HEK293T (cell line): ENCODE data around the gene CXXC5.

Experiments used
- CTCF ChIA-PET: fragments of 350-600 bp; formaldehyde crosslinking; extraction: SDS; loops from one replicate; lab custom pipeline; 2021; ENCODE audit warnings: antibody characterized with exemption, inconsistent platforms; lab: Yijun Ruan, JAX
- POLR2A ChIA-PET: fragments of 350-600 bp; formaldehyde crosslinking; extraction: SDS; loops from one replicate; lab custom pipeline; 2020; ENCODE audit warnings: antibody characterized with exemption, inconsistent platforms; lab: Yijun Ruan, JAX
- DNase-seq: peaks from one replicate; pipeline ENCODE4 v3.0.0; 2012; ENCODE audit warnings: mixed read lengths; ENCODE audit errors: extremely low spot score
- ARNT ChIP-seq: fragments of 450-650 bp; IDR thresholded peaks from 2 replicates; pipeline ENCODE4 v1.6.1; 2017; ENCODE audit warnings: mild to moderate bottlenecking
- BHLHE40 ChIP-seq: fragments of 450-650 bp; IDR thresholded peaks from 2 replicates; pipeline ENCODE4 v1.6.1; 2016; ENCODE audit warnings: mild to moderate bottlenecking, moderate library complexity, borderline replicate concordance
- CTBP1 ChIP-seq: fragments of 450-650 bp; IDR thresholded peaks from 2 replicates; pipeline ENCODE4 v1.6.1; 2016; ENCODE audit warnings: borderline replicate concordance
- ELF4 ChIP-seq: fragments of 450-650 bp; IDR thresholded peaks from 2 replicates; pipeline ENCODE4 v1.6.1; 2017; ENCODE audit warnings: antibody characterized with exemption
- FOXA1 ChIP-seq: fragments of 450-650 bp; IDR thresholded peaks from 2 replicates; pipeline ENCODE4 v1.6.1; 2016; ENCODE audit warnings: mild to moderate bottlenecking
- FOXK2 ChIP-seq: fragments of 450-650 bp; IDR thresholded peaks from 2 replicates; pipeline ENCODE4 v1.6.1; 2016; ENCODE audit warnings: mild to moderate bottlenecking
- FOXM1 ChIP-seq: fragments of 450-650 bp; IDR thresholded peaks from 2 replicates; pipeline ENCODE4 v1.6.1; 2017; ENCODE audit warnings: mild to moderate bottlenecking, borderline replicate concordance
- HDGF ChIP-seq: fragments of 450-650 bp; IDR thresholded peaks from 2 replicates; pipeline ENCODE4 v1.6.1; 2017; ENCODE audit warnings: antibody characterized with exemption, borderline replicate concordance
- L3MBTL2 ChIP-seq: fragments of 450-650 bp; conservative IDR thresholded peaks from 2 replicates; pipeline ENCODE4 v1.6.1; 2016; ENCODE audit warnings: mild to moderate bottlenecking
- LEF1 ChIP-seq: fragments of 450-650 bp; IDR thresholded peaks from 2 replicates; pipeline ENCODE4 v1.6.1; 2017; ENCODE audit warnings: mild to moderate bottlenecking, borderline replicate concordance
- NFRKB ChIP-seq: fragments of 450-650 bp; IDR thresholded peaks from 2 replicates; pipeline ENCODE4 v1.6.1; 2016; ENCODE audit warnings: mild to moderate bottlenecking, moderate library complexity
- PKNOX1 ChIP-seq: fragments of 450-650 bp; IDR thresholded peaks from 2 replicates; pipeline ENCODE4 v1.6.1; 2016
- SP1 ChIP-seq: fragments of 450-650 bp; IDR thresholded peaks from 2 replicates; pipeline ENCODE4 v1.6.1; 2017
- SUZ12 ChIP-seq: fragments of 450-650 bp; IDR thresholded peaks from 2 replicates; pipeline ENCODE4 v1.6.1; 2016; ENCODE audit warnings: mild to moderate bottlenecking
- TARDBP ChIP-seq: fragments of 450-650 bp; IDR thresholded peaks from 2 replicates; pipeline ENCODE4 v1.6.1; 2016
- ZNF384 ChIP-seq: fragments of 450-650 bp; IDR thresholded peaks from 2 replicates; pipeline ENCODE4 v1.6.1; 2016

Gene CXXC5

GRCh38 chr5:139645430-139645871, 2.7 kb upstream of the CXXC5 start:
- CTCF ChIA-PET, result interaction anchor here (1.3 to 2.5 kb wide), 3 partner anchors 11 to 130 kb away, joined by 4 to 11 read pairs (median 4); no protein-coding TSS in a partner anchor
- no peak for DNase-seq
- POLR2A ChIA-PET, result no interaction called here
- no peak for TF ChIP-seq ARNT
- no peak for TF ChIP-seq FOXA1
- no peak for TF ChIP-seq FOXM1
- TF ChIP-seq ELF4, result no peak
- TF ChIP-seq NFRKB, result no peak
- TF ChIP-seq SUZ12, result no peak
- no peak for TF ChIP-seq ZNF384
- TF ChIP-seq FOXK2, result no peak
- no peak for TF ChIP-seq LEF1
- TF ChIP-seq BHLHE40, result no peak
- TF ChIP-seq HDGF, result no peak

- CTCF ChIA-PET, result interaction anchor here (2.4 kb wide), 1 partner anchor 11 kb away, joined by 8 read pairs; no protein-coding TSS in a partner anchor
- DNase-seq, result no peak
- POLR2A ChIA-PET, result no interaction called here
- TF ChIP-seq TARDBP (no peak), L3MBTL2 (no peak), ARNT (no peak), BHLHE40 (no peak), HDGF (no peak), ZNF384 (no peak), FOXA1 (no peak), SP1 (no peak), NFRKB (no peak), SUZ12 (no peak), LEF1 (no peak), ELF4 (no peak), FOXM1 (no peak), CTBP1 (no peak)
Measured at GRCh38 chr5:139646111-139646510, 2.0 kb upstream of the CXXC5 start.

DNA sequence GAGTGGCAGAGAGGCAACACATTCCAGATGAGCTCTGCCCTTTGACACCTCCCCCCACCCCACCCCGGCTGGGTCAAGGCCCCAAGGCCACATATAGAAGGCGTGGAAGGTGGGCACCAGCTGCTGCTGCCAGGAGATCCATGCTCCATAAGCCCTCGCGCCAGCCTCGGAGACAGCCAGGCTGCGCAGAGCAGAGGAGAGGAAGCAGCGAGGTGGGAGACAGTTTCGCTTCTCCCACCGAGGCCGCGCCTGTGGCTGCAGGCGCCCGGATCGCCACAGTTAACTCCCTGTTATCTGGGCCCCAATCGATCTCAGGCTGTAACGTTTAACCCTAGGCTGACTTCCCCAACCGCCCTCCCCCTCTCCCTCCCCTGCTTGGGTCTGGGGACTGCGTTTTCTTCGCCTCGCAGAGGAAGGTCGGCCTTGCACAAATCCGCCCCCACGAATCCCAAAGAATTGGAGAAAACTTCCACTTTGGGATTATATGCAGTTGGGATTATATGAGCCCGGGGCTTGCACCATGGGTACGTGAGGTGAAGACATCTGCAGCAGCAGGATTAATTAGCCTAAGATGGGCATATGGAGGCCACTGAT, 1.1 kb upstream of the CXXC5 start:
- TF ChIP-seq BHLHE40 (no peak), SP1 (no peak), ELF4 (no peak)
- no peak for DNase-seq
- CTCF ChIA-PET, result interaction anchor here (1.4 to 2.4 kb wide), 3 partner anchors 12 to 119 kb away, joined by 3 to 15 read pairs (median 8); no protein-coding TSS in a partner anchor

DNA sequence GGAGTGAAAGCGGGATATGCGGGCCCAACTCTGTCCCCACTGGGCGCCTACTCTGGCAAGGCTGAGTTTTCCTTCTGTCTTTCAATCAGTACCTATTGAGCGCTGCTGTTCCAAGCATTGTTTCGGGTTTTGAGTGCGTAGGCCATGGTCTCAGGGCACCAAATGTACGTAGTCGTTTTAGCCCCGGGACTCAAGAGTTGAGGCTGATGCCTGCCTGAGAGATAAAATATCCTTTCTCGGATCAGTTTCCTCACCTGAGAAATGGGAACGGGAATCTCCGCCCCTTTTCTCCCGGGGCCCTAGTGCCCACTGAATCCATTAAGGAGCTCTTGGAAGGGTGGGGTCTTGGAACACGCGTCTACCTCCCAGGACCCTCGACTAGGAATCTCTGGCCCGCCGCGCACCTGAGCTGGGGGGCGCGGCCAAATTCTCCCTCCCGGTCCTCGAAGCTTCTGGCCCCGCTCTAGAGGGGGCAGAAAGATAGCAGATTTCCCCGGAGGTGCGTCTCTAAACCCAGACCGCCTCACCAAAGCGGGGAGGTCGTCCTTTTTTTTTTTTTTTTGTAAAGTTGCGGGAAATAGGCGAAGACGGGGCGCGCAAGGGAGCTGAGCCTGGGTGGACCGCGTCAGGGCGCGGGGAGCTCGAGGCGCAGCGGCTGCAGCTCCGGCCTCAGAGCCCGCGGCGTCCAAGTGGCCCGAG, 494 bp upstream of the CXXC5 start:
- no peak for DNase-seq
- TF ChIP-seq TARDBP (no peak), PKNOX1 (no peak)
- ChIA-PET POLR2A (interaction anchor here (0.8 to 2.2 kb wide), 5 partner anchors 10 to 128 kb away, joined by 3 to 15 read pairs (median 4); no protein-coding TSS in a partner anchor), CTCF (interaction anchor here (0.6 to 2.4 kb wide), 12 partner anchors 11 to 118 kb away, joined by 3 to 15 read pairs (median 3); no protein-coding TSS in a partner anchor)

More for the DNA sequence above, 1.1 kb upstream of the CXXC5 start:
- POLR2A ChIA-PET, result interaction anchor here (1.2 to 2.2 kb wide), 2 partner anchors 9 to 46 kb away, joined by 5 to 15 read pairs; no protein-coding TSS in a partner anchor

- DNase-seq, result peak; percentile 43
- ChIA-PET CTCF (interaction anchor here (0.9 to 1.6 kb wide), 2 partner anchors 16 to 62 kb away, joined by 3 to 8 read pairs; no protein-coding TSS in a partner anchor), POLR2A (interaction anchor here (0.6 kb wide), 1 partner anchor 12 kb away, joined by 3 read pairs; no protein-coding TSS in a partner anchor)
- TF ChIP-seq ARNT, result no peak
- TF ChIP-seq ELF4, result no peak
- TF ChIP-seq L3MBTL2, result no peak
- no peak for TF ChIP-seq NFRKB
- no peak for TF ChIP-seq FOXK2
- TF ChIP-seq ZNF384, result no peak
Measured at GRCh38 chr5:139649082-139649991, 1.2 kb downstream of the CXXC5 start.

DNA sequence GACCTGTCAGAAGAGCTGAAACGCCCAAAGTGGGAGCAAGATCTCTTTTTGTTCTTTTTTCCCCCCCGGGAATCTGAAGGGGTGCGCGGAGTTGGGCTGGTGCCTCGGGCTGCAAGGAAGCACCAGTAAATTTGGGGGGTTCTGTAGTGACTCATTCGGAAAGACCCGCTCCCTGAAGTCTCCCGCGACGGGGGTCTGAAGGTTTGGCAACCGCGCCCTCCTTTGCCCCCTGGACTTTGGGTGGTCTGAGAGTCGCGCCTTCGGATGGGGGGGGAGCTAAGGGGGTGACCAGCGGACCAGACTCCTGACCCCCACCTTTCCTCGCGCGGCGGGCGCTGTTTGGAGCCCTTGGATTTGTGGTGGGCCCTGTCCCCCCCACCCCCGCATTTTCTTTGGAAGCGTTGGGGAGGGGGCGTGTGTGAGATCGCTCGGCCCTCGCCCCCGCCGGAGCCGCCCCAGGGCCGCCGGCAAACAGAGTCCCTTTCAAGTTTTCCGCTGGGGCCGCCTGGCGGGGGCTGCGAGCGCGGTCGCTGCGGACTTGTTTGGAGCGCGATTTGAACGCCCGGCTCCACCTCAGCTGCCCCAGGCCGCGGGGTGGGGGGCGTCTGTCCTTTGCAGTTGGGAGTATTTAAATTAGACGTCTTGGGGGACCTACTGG, 2.0 kb downstream of the CXXC5 start:
- peak; percentile 59 for DNase-seq
- TF ChIP-seq NFRKB (no peak), ZNF384 (no peak)
- POLR2A ChIA-PET, result interaction anchor here (0.6 kb wide), 1 partner anchor 13 kb away, joined by 3 read pairs; no protein-coding TSS in a partner anchor
- CTCF ChIA-PET, result interaction anchor here (0.6 to 1.6 kb wide), 6 partner anchors 14 to 173 kb away, joined by 3 to 8 read pairs (median 4); no protein-coding TSS in a partner anchor

- TF ChIP-seq CTBP1 (no peak), FOXA1 (no peak), L3MBTL2 (no peak), TARDBP (no peak), LEF1 (no peak), ELF4 (no peak), ARNT (no peak), PKNOX1 (no peak), FOXK2 (no peak)
- no peak for DNase-seq
- ChIA-PET CTCF (interaction anchor here (0.6 to 1.9 kb wide), 6 partner anchors 15 to 174 kb away, joined by 3 to 8 read pairs (median 4); no protein-coding TSS in a partner anchor), POLR2A (no interaction called here)
Measured at GRCh38 chr5:139650689-139651042, 2.5 kb downstream of the CXXC5 start.
